ENCODE data around the gene TMEM140. TPM values are rescaled to one million over a fixed set of nuclear protein-coding genes. Genes with fewer than 3 reads are reported as not detected.

The TMEM140 gene
- total RNA-seq, 4 donors from 2014 or later: 9.3 to 21.8 (median 16.0) TPM

DNA sequence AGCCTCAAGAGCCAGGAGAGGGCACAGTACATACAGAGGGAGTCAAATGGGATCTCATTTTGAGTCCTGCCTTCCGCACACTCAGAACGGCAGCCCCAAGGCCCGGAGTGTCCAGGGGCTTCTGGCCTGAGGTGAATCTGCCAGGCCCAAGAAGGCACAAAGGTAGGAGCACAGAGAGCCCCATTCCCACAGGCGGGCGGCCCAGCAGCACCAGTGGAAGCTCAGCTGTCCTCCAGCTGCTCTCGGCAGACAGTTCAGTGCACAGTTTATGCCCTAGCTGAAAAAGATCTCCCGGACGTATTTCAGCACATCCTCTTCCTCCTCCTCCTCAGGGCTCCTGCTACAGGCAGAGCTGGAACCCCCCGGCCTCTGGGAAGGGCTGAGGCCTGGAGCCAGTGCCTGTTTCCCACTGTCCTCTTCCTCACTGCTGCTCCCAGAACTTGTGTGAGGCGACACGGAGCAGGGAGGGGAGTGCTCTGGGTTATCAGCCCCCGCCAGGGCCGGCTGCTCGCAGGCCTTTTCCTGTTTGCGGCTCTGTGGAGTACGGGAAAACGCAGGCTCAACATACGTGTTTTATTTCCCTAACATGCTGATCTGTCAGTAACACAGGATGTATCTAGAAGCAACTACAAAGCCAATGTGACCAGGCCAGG lies 18.6 kb downstream of the TMEM140 start:
- no peak for ATAC-seq
- WGBS, 2 donors (ENCODE audit: low coverage in 1 of 2): no CpG with 5 or more reads among the region's 18 CpGs
- Histone ChIP-seq H3K4me1 (peaks cover 3 to 82% (median 26%) of the 10 kb centered on the region in 3 donors), H3K27me3 (no peaks in the 10 kb centered on the region), H3K27ac (peak overlapping the region in 3 of 4 donors; percentile 93 to 98 (median 94)), H3K36me3 (peaks cover 0 to 54% of the 10 kb centered on the region in 2 donors), H3K9me3 (no peaks in the 10 kb centered on the region), H3K4me3 (no peak overlapping the region)
- TF ChIP-seq, protein P1, sequence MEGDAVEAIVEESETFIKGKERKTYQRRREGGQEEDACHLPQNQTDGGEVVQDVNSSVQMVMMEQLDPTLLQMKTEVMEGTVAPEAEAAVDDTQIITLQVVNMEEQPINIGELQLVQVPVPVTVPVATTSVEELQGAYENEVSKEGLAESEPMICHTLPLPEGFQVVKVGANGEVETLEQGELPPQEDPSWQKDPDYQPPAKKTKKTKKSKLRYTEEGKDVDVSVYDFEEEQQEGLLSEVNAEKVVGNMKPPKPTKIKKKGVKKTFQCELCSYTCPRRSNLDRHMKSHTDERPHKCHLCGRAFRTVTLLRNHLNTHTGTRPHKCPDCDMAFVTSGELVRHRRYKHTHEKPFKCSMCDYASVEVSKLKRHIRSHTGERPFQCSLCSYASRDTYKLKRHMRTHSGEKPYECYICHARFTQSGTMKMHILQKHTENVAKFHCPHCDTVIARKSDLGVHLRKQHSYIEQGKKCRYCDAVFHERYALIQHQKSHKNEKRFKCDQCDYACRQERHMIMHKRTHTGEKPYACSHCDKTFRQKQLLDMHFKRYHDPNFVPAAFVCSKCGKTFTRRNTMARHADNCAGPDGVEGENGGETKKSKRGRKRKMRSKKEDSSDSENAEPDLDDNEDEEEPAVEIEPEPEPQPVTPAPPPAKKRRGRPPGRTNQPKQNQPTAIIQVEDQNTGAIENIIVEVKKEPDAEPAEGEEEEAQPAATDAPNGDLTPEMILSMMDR (IDR thresholded peaks at IDR 0.05): no peak
- TF ChIP-seq EP300 (IDR thresholded peaks at IDR 0.05) (no peak), POLR2A (IDR thresholded peaks at IDR 0.05) (no peak), POLR2AphosphoS5 (IDR thresholded peaks at IDR 0.05) (no peak)

DNA sequence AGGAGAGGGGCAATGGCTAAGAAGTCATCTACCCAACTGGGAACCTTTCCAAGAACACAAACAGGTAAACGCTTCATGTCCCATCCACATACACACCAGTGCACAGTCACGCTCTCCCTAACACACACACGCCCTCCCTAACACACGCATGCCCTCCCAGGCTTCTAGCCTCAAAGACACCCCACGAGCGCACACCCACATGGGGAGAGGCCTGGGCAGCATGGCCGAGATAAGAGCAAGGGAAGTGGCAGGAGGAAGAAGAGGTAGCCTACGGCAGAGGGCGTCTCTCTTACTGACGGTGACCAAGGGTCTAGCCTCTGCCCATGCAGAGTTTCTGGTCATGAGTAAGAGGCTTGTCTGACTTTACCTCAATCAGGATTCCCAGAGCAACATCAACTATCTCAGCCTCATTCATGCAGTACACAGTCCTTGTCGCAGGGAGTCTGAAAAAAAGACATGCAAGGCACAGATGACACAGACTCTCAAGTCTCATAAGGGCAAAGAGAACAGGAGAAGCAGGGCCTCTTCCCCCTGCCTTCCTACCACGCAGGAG lies 19.6 kb downstream of the TMEM140 start:
- H3K27me3 ChIP-seq: no peaks in the 10 kb centered on the region
- no peaks in the 10 kb centered on the region for H3K9me3 ChIP-seq
- no peak for TF ChIP-seq EP300 (IDR thresholded peaks at IDR 0.05)
- TF ChIP-seq, protein P1 (IDR thresholded peaks at IDR 0.05): no peak
- no peak for TF ChIP-seq POLR2A (IDR thresholded peaks at IDR 0.05)
- TF ChIP-seq POLR2AphosphoS5 (IDR thresholded peaks at IDR 0.05): no peak
- peak overlapping the region in 3 of 4 donors; percentile 93 to 98 (median 94) for H3K27ac ChIP-seq
- 64 to 82% methylated on average over 3 to 6 of the region's 12 CpGs for WGBS, 2 donors (ENCODE audit: low coverage in 1 of 2)
- H3K4me1 ChIP-seq: peaks cover 3 to 80% (median 31%) of the 10 kb centered on the region in 3 donors
- no peak for ATAC-seq
- H3K4me3 ChIP-seq: no peak overlapping the region
- peaks cover 0 to 54% of the 10 kb centered on the region in 2 donors for H3K36me3 ChIP-seq

GRCh38 chr7:135168001-135168400 lies 20.1 kb downstream of the TMEM140 start:
- H3K4me3 ChIP-seq: no peak overlapping the region
- WGBS, 2 donors (ENCODE audit: low coverage in 1 of 2): 18% methylated on average over 5 of the region's 9 CpGs; no CpG with 5 or more reads in 1 of the 2 donors
- H3K36me3 ChIP-seq: peaks cover 0 to 54% of the 10 kb centered on the region in 2 donors
- H3K27ac ChIP-seq: peak overlapping the region in 3 of 4 donors; percentile 93 to 98 (median 94)
- no peaks in the 10 kb centered on the region for H3K27me3 ChIP-seq
- H3K4me1 ChIP-seq: peaks cover 3 to 80% (median 31%) of the 10 kb centered on the region in 3 donors
- H3K9me3 ChIP-seq: no peaks in the 10 kb centered on the region
- ATAC-seq: no peak
- TF ChIP-seq EP300 (IDR thresholded peaks at IDR 0.05) (no peak), POLR2A (IDR thresholded peaks at IDR 0.05) (no peak), POLR2AphosphoS5 (IDR thresholded peaks at IDR 0.05) (no peak)
- TF ChIP-seq, protein P1 (IDR thresholded peaks at IDR 0.05): no peak

GRCh38 chr7:135168489-135169140 lies 20.7 kb downstream of the TMEM140 start:
- peaks cover 3 to 80% (median 31%) of the 10 kb centered on the region in 3 donors for H3K4me1 ChIP-seq
- no peak overlapping the region for H3K4me3 ChIP-seq
- no peaks in the 10 kb centered on the region for H3K27me3 ChIP-seq
- H3K27ac ChIP-seq: peak overlapping the region in 3 of 4 donors; percentile 93 to 98 (median 94)
- no peak for ATAC-seq
- 82% methylated on average over 7 of the region's 13 CpGs; no CpG with 5 or more reads in 1 of the 2 donors for WGBS, 2 donors (ENCODE audit: low coverage in 1 of 2)
- H3K9me3 ChIP-seq: no peaks in the 10 kb centered on the region
- H3K36me3 ChIP-seq: peaks cover 0 to 52% of the 10 kb centered on the region in 2 donors
- TF ChIP-seq POLR2A (IDR thresholded peaks at IDR 0.05): no peak

DNA sequence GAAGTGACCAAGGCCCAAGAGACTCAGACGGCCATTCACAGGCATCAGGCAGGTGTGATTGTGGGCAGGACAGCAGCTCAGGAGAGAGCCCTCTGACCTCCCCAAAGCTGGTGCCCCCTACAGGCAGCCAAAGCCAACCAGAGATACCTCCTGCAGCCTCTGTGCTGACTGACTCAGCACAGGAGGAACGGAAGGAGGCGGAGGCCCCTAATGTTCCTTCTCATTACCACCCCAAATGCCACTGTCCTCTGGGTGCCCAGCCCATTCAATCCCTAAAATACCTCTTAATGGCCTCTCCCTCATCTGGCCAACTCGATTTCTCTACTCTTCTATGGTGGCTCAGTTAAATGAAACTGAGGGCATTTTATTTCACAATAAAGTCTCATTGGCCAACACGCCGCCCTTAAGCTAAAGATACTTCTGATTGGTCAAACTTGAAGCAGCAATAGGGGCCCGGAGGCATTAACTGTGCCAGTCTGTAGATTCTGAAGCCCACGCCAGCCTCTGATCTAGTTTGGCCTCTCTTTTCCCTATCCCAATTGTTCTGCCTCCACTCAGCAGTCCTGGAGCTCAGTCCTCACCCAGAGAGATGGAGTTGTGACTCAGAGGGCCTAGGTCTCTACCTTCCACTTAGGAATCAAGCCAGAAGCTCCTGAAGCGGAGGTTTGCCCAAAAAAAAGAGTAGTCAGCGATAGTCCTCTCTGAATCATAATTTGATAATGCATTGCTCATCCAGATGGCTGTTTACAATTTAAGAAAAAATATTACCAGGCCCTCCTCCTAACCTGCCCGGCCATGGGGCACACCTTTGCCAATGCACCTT lies 21.5 kb downstream of the TMEM140 start:
- Histone ChIP-seq H3K4me1 (peaks cover 3 to 73% (median 31%) of the 10 kb centered on the region in 3 donors), H3K9me3 (no peaks in the 10 kb centered on the region), H3K27ac (peak overlapping the region; percentile 68 to 98 (median 94)), H3K4me3 (peak overlapping the region; percentile 67 to 78), H3K27me3 (no peaks in the 10 kb centered on the region), H3K36me3 (peaks cover 0 to 45% of the 10 kb centered on the region in 2 donors)
- TF ChIP-seq POLR2A (IDR thresholded peaks at IDR 0.05): no peak
- TF ChIP-seq, protein P1 (IDR thresholded peaks at IDR 0.05): peak in 2 of 4 experiments; percentile 14 to 20
- no peak for TF ChIP-seq EP300 (IDR thresholded peaks at IDR 0.05)
- no peak for TF ChIP-seq POLR2AphosphoS5 (IDR thresholded peaks at IDR 0.05)
- WGBS, 2 donors (ENCODE audit: low coverage in 1 of 2): 52 to 65% methylated on average over 8 of the region's 11 CpGs
- ATAC-seq: no peak

Data from gastroesophageal sphincter (tissue), 4 donors.